K562 (cell line): Measurements from ENCODE around the gene SLC1A5. TPM values are rescaled to one million over a fixed set of nuclear protein-coding genes. Genes with fewer than 3 reads are reported as not detected.

ENCODE experiments used
- ATAC-seq: fragments of 200-7000 bp; cut with Tn5 transposase; 3 replicates; pipeline ENCODE4 v1.9.1; 2020; ENCODE audit warnings: moderate library complexity
- BruUV-seq: library from RNA; stranded (reverse); fragments of 400-500 nt; replicated peaks from 2 replicates; lab custom pipeline; 2021; lab: Mats Ljungman, UMichigan
- CTCF ChIA-PET: fragments of 300-600 bp; formaldehyde crosslinking; extraction: SDS; loops from one replicate; lab custom pipeline; 2021; ENCODE audit warnings: low intra/inter-chr PET ratio; lab: Yijun Ruan, JAX
- POLR2A ChIA-PET: fragments of 300-600, 350-650 bp; sonication (Branson Sonifier 250); formaldehyde crosslinking; extraction: SDS; loops from one replicate; lab custom pipeline; 2021; ENCODE audit warnings: antibody characterized with exemption, inconsistent platforms; lab: Yijun Ruan, JAX
- DNase-seq, 4 experiments: peaks; one replicate each; pipeline versions ENCODE4 v3.0.0 to v3.0.0-alpha.2; 2011 to 2018; ENCODE audit warnings: low spot score in 3 of 4, mixed read lengths in 3 of 4; ENCODE audit errors: extremely low read depth in 1 of 4
- FAIRE-seq: peaks from 2 replicates; lab custom pipeline; 2011; peaks lifted over from hg19 to GRCh38; lab: Jason Lieb, UNC
- H2AFZ ChIP-seq: 2 replicates; pipeline ENCODE4 v1.6.0; 2011; ENCODE audit warnings: low read depth, low read length, control low read depth, inconsistent platforms
- H3K27ac ChIP-seq: fragments of 200-600 bp; 3 replicates; pipeline ENCODE4 v1.8.0; 2011; ENCODE audit warnings: low read depth, mild to moderate bottlenecking, control low read depth, inconsistent platforms, low read length, moderate library complexity, mixed read lengths; ENCODE audit errors: extremely low read depth
- H3K27me3 ChIP-seq, 2 experiments: fragments of 300-600 bp in 1 of 2; 2 replicates in 1 of 2; 3 replicates in 1 of 2; pipeline versions ENCODE4 v1.6.0 to v1.8.0; 2011; ENCODE audit warnings: inconsistent platforms in 2 of 2, low read length in 2 of 2, mild to moderate bottlenecking in 1 of 2, mixed read lengths in 1 of 2, moderate library complexity in 1 of 2; ENCODE audit not compliant: control insufficient read depth in 2 of 2, insufficient read depth in 2 of 2
- H3K36me3 ChIP-seq: fragments of 300-600 bp; 3 replicates; pipeline ENCODE4 v1.8.0; 2011; ENCODE audit warnings: mild to moderate bottlenecking, low read length, inconsistent platforms; ENCODE audit not compliant: control insufficient read depth, insufficient read depth
- H3K4me1 ChIP-seq, 2 experiments: fragments of 200-600 bp in 1 of 2; replicated peaks in 1 of 2; 2 replicates in 1 of 2; 3 replicates in 1 of 2; pipeline versions ENCODE4 v1.5.1 to v1.8.0; 2011; ENCODE audit warnings: inconsistent platforms in 2 of 2, low read length in 2 of 2, mild to moderate bottlenecking in 1 of 2, mixed read lengths in 1 of 2, moderate library complexity in 1 of 2; ENCODE audit not compliant: control insufficient read depth in 2 of 2, insufficient read depth in 2 of 2
- H3K4me2 ChIP-seq: 2 replicates; pipeline ENCODE4 v1.6.1; 2011; ENCODE audit warnings: low read length, control low read depth, inconsistent platforms, mixed read lengths; ENCODE audit not compliant: insufficient read depth
- H3K4me3 ChIP-seq: fragments of 200-600 bp; sonication (generic), shearing (Covaris generic); 2 replicates; pipeline ENCODE4 v1.5.1; 2016; ENCODE audit warnings: control low read depth, inconsistent platforms
- H3K79me2 ChIP-seq: fragments of 200-600 bp; 3 replicates; pipeline ENCODE4 v1.8.0; 2011; ENCODE audit warnings: low read length, inconsistent platforms; ENCODE audit not compliant: control insufficient read depth, insufficient read depth
- H3K9ac ChIP-seq, 2 experiments: 2 replicates each; pipeline versions ENCODE4 v1.6.0 to v1.6.1; 2011; ENCODE audit warnings: low read depth in 2 of 2, low read length in 2 of 2, control low read depth in 1 of 2, inconsistent platforms in 1 of 2, mild to moderate bottlenecking in 1 of 2, mixed read lengths in 1 of 2; ENCODE audit not compliant: insufficient read depth in 1 of 2
- H3K9me1 ChIP-seq: one replicate; pipeline ENCODE4 v1.6.0; 2011; ENCODE audit warnings: inconsistent platforms, mild to moderate bottlenecking, low read length, moderate library complexity; ENCODE audit not compliant: control insufficient read depth, insufficient read depth
- H3K9me3 ChIP-seq: replicated peaks from 2 replicates; pipeline ENCODE4 v1.5.1; 2011; ENCODE audit warnings: low read depth, low read length, inconsistent platforms; ENCODE audit not compliant: control insufficient read depth, insufficient read depth
- H4K20me1 ChIP-seq: replicated peaks from 2 replicates; pipeline ENCODE4 v1.6.1; 2011; ENCODE audit warnings: low read length, inconsistent platforms, mixed read lengths; ENCODE audit not compliant: control insufficient read depth, insufficient read depth
- FOXK2 ChIP-seq, 2 experiments: fragments of 450-650 bp; IDR thresholded peaks in 1 of 2; conservative IDR thresholded peaks in 1 of 2; 2 replicates each; pipeline ENCODE4 v1.6.1; 2016; ENCODE audit warnings: low read depth in 2 of 2, mild to moderate bottlenecking in 1 of 2
- GABPA ChIP-seq: fragments of 200-800 bp; sonication (Bioruptor generic); conservative IDR thresholded peaks from 2 replicates; pipeline ENCODE4 v1.6.1; 2016; ENCODE audit warnings: low read depth, missing genetic modification characterization, missing compliant biosample characterization
- GTF2B ChIP-seq: IDR thresholded peaks from 2 replicates; pipeline ENCODE4 v1.6.1; 2011; ENCODE audit not compliant: insufficient read length; ENCODE audit errors: extremely low read depth
- JUNB ChIP-seq: fragments of 450-650 bp; formaldehyde crosslinking; conservative IDR thresholded peaks from 2 replicates; pipeline ENCODE4 v1.4.0; 2020; ENCODE audit warnings: mild to moderate bottlenecking
- LARP7 ChIP-seq: fragments of 450-650 bp; IDR thresholded peaks from 2 replicates; pipeline ENCODE4 v1.6.1; 2016
- MIER1 ChIP-seq: fragments of 450-650 bp; IDR thresholded peaks from 2 replicates; pipeline ENCODE4 v1.6.1; 2016; ENCODE audit warnings: antibody characterized with exemption, mild to moderate bottlenecking, low read depth
- XRCC3 ChIP-seq: fragments of 450-650 bp; IDR thresholded peaks from 2 replicates; pipeline ENCODE4 v1.6.1; 2017; ENCODE audit warnings: mild to moderate bottlenecking, moderate library complexity
- XRCC4 ChIP-seq: IDR thresholded peaks from one replicate; pipeline ENCODE4 v1.6.1; 2011; ENCODE audit not compliant: insufficient read depth, insufficient read length; ENCODE audit errors: extremely low read depth
- ZNF121 ChIP-seq: sonication (generic); formaldehyde crosslinking; conservative IDR thresholded peaks from 2 replicates; pipeline ENCODE4 v1.8.0; 2022; ENCODE audit warnings: missing genetic modification reagents
- ZNF146 ChIP-seq: IDR thresholded peaks from one replicate; pipeline ENCODE4 v1.6.1; 2018; ENCODE audit warnings: missing compliant biosample characterization; ENCODE audit not compliant: unreplicated experiment
- ZNF431 ChIP-seq: sonication (generic); formaldehyde crosslinking; IDR thresholded peaks from 2 replicates; pipeline ENCODE4 v1.8.0; 2022; ENCODE audit warnings: mild to moderate bottlenecking, missing genetic modification reagents
- ZNF764 ChIP-seq: fragments of 250-450 bp; sonication (Bioruptor Pico); IDR thresholded peaks from 2 replicates; pipeline ENCODE4 v1.4.0; 2020; ENCODE audit warnings: low read depth, mild to moderate bottlenecking, moderate library complexity
- whole genome bisulfite sequencing: fragments of 100-300 bp; shearing (Covaris generic); methylation state at CpG from one replicate; pipeline ENCODE4 v1.1.6; 2016; ENCODE audit warnings: low coverage, mixed read lengths; ENCODE audit not compliant: insufficient coverage; ENCODE audit errors: missing lambda C conversion rate; 5-methylcytosine and 5-hydroxymethylcytosine counted together
- in situ Hi-C: fragments of 300-500 bp; cut with MboI; formaldehyde crosslinking; loops from 4 replicates; pipeline ENCODE4 v1.15.0; 2018; ENCODE audit warnings: inconsistent platforms, mixed read lengths
- intact Hi-C: fragments of 100-400 bp; cut with micrococcal nuclease; formaldehyde crosslinking; loops from 2 replicates; pipeline ENCODE4 v1.14.2; 2022
- polyA plus RNA-seq, 8 experiments: library from polyadenylated mRNA; depleted of rRNA in 4 of 8; stranded (reverse) in 5 of 8; unstranded in 3 of 8; fragments of >200 nt; fragmentation: Nextera tagmentation in 2 of 8; fragmentation: Illumina TruSeq in 1 of 8; extraction: Ambion mirVana in 2 of 8; extraction: Trizol in 1 of 8; gene quantifications; 2 replicates each; pipeline versions ENCODE4 v1.2.1 to v1.2.3, GENCODE V29; 2011 to 2014; ENCODE audit warnings: inconsistent platforms in 1 of 8, missing spikeins in 1 of 8
- total RNA-seq, 7 experiments: library from RNA; depleted of rRNA in 6 of 7; stranded (reverse); fragments of >200 nt in 6 of 7; fragmentation: Illumina TruSeq in 2 of 7; extraction: Trizol in 2 of 7; gene quantifications; 2 replicates each; pipeline versions ENCODE4 v1.2.1 to v1.2.3, GENCODE V29; 2011 to 2021; ENCODE audit warnings: low replicate concordance in 1 of 7

Gene SLC1A5
- total and polyA plus RNA-seq, 9 of the 15 experiments (the other 6 are each of a cell fraction or from before 2014, with no cell fraction given), result 31.2 to 417 (median 134) TPM

- DNase-seq, result no peak
- no peaks in the 10 kb centered on the region; a peak in 1 of 5 replicates for H3K4me1 ChIP-seq
These were observed 13.8 kb upstream of the SLC1A5 start for GRCh38 chr19:46802152-46802551.

GRCh38 chr19:46798713-46799112, 10.3 kb upstream of the SLC1A5 start:
- TF ChIP-seq XRCC4, result no peak
- no peak for TF ChIP-seq GTF2B
- TF ChIP-seq JUNB (CRISPR knock-in tag), result no peak
- TF ChIP-seq ZNF121 (CRISPR knock-in tag), result peak; percentile 86
- TF ChIP-seq FOXK2 (conservative IDR thresholded peaks at IDR 0.05 in 1 of 2, IDR thresholded peaks at IDR 0.05 in 1 of 2; ENCODE audit: low read depth in 2 of 2), result no peak
- Histone ChIP-seq H3K27ac (no peak overlapping the region), H3K4me3 (no peak overlapping the region), H3K27me3 (no peaks in the 10 kb centered on the region), H4K20me1 (no peaks in the 10 kb centered on the region), H2AFZ (0 out of 2 replicates have a peak overlapping the region, but pooled peaks have one; percentile 33), H3K4me1 (peaks cover 0 to 4% of the 10 kb centered on the region in 2 experiments; a peak in 2 of 5 replicates), H3K9ac (no peak overlapping the region), H3K36me3 (no peaks in the 10 kb centered on the region), H3K9me3 (no peaks in the 10 kb centered on the region), H3K79me2 (no peaks in the 10 kb centered on the region), H3K4me2 (no peak overlapping the region), H3K9me1 (no peaks in the 10 kb centered on the region)
- DNase-seq (no peak), ATAC-seq (no peak), FAIRE-seq (no peak)
- no TSS peak for BruUV-seq
- WGBS, result 39% methylated on average over 2 of the region's 2 CpGs
- ChIA-PET POLR2A (interaction anchor here (6.8 kb wide), 1 partner anchor 12 kb away, joined by 89 read pairs; the partner anchor contains the start of gene SLC1A5), CTCF (no interaction called here)
- intact Hi-C loops, result no loop called here
- in situ Hi-C loops, result no loop called here

More at GRCh38 chr19:46802152-46802551, 13.8 kb upstream of the SLC1A5 start:
- BruUV-seq, result no TSS peak
- in situ Hi-C loops (no loop called here), intact Hi-C loops (no loop called here)
- ATAC-seq, result no peak
- H2AFZ ChIP-seq, result no peak overlapping the region
- H3K27ac ChIP-seq, result no peak overlapping the region
- TF ChIP-seq LARP7 (no peak), ZNF146 (CRISPR knock-in tag) (no peak), ZNF764 (CRISPR knock-in tag) (no peak), GABPA (tag) (no peak), MIER1 (no peak), XRCC3 (no peak), ZNF431 (no peak)
- no peak for FAIRE-seq
- no peaks in the 10 kb centered on the region for H3K9me1 ChIP-seq
- 43% methylated on average over 5 of the region's 5 CpGs for WGBS
- H4K20me1 ChIP-seq, result no peaks in the 10 kb centered on the region
- no peaks in the 10 kb centered on the region for H3K27me3 ChIP-seq
- no peaks in the 10 kb centered on the region for H3K9me3 ChIP-seq
- no peak overlapping the region for H3K4me3 ChIP-seq
- no peak overlapping the region for H3K9ac ChIP-seq
- H3K79me2 ChIP-seq, result no peaks in the 10 kb centered on the region
- no peaks in the 10 kb centered on the region for H3K36me3 ChIP-seq
- CTCF ChIA-PET, result no interaction called here
- H3K4me2 ChIP-seq, result no peak overlapping the region
- POLR2A ChIA-PET, result interaction anchor here (1.6 kb wide), 1 partner anchor 17 kb away, joined by 3 read pairs; no protein-coding TSS in a partner anchor
